HG03135 (cell line): Measurements from ENCODE around the gene CUL9.

Experiments
- ATAC-seq: cut with Tn5 transposase; IDR thresholded peaks from one replicate; pipeline ENCODE4 v1.9.1; 2021; ENCODE audit warnings: mild to moderate bottlenecking, moderate library complexity; ENCODE audit not compliant: unreplicated experiment

CUL9 gene

DNA sequence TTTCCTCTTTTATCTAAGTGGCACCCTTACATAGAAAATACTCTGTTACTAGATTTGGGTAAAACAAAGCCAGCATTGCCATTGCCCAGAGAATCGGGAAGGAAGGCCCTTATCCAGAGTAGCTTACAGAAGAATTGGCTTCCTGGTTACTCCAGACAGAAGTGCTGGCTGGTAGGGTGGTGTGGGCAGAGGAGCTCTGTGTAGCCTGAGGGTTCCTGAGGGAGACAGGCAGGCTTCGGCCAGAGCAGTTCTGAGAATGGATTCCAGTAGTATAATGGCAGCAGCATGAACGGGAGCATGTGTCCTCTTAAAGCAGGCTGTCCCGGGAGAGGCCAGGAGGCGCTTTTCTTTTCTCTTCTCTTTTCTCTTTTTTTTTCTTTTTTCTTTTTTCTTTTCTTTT, 11.9 kb downstream of the CUL9 start:
- ATAC-seq: no peak

GRCh38 chr6:43196337-43196736, 14.3 kb downstream of the CUL9 start:
- no peak for ATAC-seq

GRCh38 chr6:43199912-43200311, 17.9 kb downstream of the CUL9 start:
- no peak for ATAC-seq

GRCh38 chr6:43200541-43200940, 18.5 kb downstream of the CUL9 start:
- ATAC-seq: no peak

- no peak for ATAC-seq
These were observed 20.5 kb downstream of the CUL9 start for GRCh38 chr6:43202451-43202850.

DNA sequence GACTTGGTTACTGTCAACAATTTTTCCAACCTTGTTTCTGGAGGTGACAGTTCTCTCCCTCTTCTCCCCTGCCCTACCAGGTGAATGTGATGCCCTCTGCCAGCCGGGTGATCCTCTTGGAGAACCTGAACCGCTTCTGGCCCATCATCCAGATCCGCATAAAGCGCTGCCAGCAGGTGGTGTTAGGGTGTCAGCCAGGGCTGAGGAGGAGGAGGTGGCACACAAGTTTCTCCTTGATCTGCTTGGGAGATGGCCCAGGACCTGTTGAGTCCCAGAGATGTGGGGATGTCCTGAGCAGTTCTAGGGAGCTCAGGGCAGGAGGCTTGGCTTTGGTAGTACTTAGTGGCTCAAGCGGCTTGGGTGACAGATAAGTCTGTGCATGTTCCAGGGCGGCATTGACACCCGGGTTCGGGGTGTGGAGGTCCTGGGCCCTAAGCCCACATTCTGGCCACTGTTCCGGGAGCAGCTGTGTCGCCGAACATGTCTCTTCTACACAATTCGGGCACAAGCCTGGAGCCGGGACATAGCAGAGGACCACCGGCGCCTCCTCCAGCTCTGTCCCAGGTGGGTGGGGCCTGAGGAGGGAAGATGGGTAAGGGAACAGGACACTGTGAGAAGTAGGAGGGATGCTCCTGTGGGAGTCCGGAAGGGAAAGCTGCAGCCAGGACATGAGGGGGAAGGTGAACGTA, 21.2 kb downstream of the CUL9 start:
- no peak for ATAC-seq

DNA sequence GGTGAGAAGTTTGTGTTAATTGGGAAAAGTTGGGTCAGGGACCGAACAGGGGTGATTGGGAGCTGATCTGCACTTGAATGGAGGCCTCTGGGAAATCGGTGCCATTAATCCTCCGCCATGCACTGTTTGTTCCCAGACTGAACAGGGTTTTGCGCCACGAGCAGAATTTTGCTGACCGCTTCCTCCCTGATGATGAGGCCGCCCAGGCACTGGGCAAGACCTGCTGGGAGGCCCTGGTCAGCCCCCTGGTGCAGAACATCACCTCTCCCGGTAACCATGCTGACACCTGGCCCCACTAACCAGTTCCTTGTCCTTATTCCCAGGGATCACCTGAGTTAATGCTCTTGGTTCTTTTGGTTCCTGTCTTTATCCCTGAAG, 21.7 kb downstream of the CUL9 start:
- ATAC-seq: no peak

DNA sequence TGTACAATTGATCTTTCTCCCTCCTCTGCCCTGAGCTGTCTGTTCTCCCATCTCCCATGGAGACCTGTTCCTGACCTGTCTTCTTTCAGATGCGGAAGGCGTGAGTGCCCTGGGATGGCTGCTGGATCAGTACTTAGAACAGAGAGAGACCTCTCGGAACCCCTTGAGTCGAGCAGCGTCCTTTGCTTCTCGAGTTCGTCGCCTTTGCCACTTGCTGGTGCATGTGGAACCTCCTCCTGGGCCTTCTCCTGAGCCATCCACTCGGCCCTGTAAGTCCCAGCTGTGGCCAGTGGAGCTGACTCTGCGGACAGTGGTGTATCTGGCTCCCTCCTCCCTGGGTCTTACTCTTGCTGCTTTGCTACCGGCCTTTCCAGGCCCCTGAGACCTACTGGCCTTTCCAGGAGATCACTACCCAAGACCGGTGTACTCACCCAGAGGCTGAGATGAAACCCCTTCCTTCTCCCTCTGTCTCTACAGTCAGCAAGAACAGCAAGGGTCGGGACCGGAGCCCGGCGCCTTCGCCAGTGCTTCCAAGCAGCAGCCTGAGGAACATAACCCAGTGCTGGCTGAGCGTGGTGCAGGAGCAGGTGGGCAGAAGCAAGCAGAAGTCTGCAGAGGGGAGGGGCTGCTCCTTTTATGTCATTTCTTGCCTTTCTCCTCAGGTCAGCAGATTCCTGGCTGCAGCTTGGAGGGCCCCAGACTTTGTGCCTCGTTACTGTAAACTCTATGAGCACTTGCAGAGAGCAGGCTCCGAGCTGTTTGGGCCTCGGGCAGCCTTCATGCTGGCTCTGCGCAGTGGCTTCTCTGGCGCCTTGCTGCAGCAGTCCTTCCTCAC, 22.5 kb downstream of the CUL9 start:
- no peak for ATAC-seq

- ATAC-seq: no peak
These were observed 23.9 kb downstream of the CUL9 start for GRCh38 chr6:43205849-43206248.

DNA sequence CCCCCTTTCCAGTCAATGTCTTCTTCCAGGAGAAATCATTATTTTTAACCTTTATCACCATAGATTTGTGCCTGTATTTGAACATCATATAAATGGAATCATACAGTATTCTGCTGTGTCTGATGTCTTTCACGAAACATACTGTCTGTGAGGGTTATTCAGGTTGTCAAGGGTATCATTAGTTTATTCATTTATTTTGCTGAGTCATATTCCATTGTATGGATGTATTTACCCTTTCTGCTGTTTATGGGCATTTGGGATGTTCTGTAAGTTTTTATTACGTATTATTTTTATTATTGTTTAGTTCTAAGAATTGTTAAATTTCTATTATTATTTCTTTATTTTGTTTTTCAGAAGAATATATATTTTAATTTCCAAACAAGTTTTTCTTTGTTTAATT, 25.3 kb downstream of the CUL9 start:
- no peak for ATAC-seq

GRCh38 chr6:43211955-43212354, 30.0 kb downstream of the CUL9 start:
- ATAC-seq: no peak

GRCh38 chr6:43213431-43213830, 31.4 kb downstream of the CUL9 start:
- no peak for ATAC-seq

GRCh38 chr6:43215066-43215465, 33.1 kb downstream of the CUL9 start:
- ATAC-seq: no peak

DNA sequence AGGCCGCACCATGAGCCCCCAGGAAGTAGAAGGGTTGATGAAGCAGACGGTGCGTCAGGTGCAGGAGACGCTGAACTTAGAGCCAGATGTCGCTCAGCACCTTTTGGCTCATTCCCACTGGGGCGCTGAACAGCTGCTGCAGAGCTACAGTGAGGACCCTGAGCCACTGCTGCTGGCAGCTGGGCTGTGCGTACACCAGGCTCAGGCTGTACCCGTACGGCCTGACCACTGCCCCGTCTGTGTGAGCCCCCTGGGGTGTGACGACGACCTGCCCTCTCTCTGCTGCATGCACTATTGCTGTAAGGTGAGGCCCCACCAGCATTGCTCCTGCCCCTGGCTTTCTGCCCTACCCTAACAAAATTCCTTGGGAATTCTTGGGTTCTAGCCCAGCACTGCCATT, 34.2 kb downstream of the CUL9 start:
- no peak for ATAC-seq

GRCh38 chr6:43217351-43217750, 35.4 kb downstream of the CUL9 start:
- ATAC-seq: no peak

DNA sequence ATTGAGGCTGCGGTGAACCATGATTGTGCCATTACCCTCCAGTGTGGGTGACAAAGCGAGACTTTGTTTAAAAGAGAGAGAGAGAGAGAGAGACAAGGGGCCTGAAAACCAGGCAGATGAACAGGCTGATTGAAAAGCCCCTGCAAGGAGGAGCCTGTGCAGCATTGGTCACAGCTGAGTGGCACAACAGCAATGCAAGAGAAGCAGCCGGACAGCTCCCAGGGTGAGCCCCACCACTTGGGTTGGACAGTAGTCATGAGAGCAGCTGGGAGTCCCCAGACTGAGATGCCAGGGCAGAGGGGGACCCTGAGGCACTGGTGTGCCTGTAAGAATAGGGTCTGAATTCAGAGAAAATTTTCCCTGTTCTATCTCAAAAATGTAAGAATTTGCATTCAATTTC, 37.1 kb downstream of the CUL9 start:
- ATAC-seq: no peak

GRCh38 chr6:43219814-43220213, 37.8 kb downstream of the CUL9 start:
- ATAC-seq: no peak

- ATAC-seq: no peak
These were observed 38.5 kb downstream of the CUL9 start for GRCh38 chr6:43220439-43220951.

DNA sequence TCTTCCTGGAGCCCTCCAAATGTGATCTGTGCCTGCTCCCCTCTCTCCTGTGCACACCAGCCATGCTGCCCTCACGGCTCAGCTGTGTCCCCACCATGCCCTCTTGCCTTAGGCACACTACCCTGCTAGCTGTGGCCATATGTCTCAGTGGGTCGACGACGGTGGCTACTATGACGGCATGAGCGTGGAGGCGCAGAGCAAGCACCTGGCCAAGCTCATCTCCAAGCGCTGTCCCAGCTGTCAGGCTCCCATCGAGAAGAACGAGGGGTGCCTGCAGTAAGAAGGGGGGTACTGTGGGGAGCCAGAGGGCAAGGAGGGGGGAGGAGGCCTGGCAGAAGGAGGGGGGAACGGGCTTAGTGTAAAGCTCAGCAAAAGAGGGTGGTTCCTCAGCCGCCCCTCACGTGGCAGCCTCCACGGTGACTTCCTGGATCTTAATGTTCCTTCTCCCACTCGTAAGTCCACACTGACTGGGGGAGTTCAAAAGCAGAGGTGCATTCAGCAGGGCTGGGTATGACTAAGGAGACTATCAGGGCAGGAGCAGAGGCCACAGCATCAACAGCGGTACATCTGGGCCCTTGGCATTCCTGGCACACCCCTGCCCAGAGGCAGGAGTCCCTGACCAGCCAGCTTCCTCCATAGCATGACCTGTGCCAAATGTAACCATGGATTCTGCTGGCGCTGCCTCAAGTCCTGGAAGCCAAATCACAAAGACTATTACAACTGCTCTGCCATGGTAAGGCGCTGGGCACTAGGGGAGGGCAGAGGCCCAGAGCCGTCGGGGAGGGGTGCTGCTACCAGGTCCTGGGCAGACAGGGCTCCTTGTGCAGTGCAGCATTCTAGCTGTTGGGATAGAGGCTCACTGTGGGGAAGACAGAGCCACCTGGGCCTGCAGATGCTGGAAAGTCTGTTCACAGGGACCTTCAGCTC, 39.3 kb downstream of the CUL9 start:
- ATAC-seq: no peak

DNA sequence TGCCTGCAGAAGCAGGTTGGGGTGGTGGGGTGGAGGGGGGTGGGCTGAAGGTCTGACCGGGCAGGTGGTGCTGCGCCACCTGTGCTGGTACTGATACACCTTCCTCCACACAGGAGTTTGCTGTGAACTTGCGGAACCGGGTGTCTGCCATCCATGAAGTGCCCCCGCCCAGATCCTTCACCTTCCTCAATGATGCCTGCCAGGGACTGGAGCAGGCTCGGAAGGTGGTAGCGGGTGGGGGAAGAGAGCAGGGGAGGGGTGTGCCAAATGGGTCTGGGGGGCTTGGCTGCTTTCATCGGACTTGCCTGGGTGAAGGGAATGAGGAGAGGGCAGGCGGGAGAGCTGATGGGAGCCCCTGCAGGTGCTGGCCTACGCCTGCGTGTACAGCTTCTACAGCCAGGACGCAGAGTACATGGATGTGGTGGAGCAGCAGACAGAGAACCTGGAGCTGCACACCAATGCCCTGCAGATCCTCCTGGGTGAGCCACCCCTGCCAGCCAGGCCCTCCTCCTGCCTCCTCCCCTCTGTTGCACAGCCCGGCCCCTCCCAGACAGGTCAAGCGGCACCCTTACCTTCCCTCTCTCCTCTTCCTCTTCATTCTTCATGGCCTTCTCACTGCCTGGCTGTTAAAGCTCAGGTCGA, 40.5 kb downstream of the CUL9 start:
- ATAC-seq: no peak

DNA sequence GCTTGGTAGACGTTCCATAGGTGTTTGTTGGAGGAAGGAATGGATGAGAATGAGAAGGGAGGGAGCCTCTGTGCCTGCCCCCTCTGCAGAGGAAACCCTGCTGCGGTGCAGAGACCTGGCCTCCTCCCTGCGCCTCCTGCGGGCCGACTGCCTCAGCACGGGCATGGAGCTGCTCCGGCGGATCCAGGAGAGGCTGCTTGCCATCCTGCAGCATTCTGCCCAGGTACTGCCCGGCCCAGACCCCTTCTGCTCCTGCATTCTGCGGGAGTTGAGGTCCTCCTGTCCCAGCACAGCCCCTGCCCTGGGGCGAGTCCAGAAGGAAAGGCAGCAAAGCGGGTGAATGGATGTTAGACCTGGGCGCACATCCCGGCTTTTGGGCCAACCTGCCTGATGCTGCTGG, 41.2 kb downstream of the CUL9 start:
- ATAC-seq: no peak
